Measurements from ENCODE around the gene C2CD2.

Gene C2CD2

DNA sequence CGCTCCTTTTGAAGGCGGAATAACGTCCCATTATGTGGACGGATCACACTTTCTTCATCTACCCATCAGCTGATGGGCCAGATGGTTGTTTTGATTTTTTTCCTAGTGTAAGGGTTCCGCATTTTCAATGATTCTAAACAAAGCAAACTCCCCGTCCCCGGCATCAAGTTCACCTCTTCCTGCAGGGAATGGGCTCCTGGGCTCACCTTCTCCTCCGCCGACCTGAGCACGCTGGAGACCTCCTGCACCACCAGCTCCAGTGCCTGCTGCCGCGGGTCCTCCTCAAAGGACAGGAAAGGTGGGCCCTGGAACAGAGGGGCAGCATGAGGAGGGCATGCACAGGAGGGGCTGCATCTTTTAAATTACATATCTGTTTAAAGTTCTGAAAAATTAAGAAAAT is 11.9 kb downstream of the C2CD2 start:
- TF ChIP-seq FOXP2 (optimal IDR thresholded peaks at IDR 0.05; ENCODE audit: borderline replicate concordance, extremely low read depth, extremely low read length, insufficient read depth) (no peak), SIN3A (IDR thresholded peaks at IDR 0.05; ENCODE audit: borderline replicate concordance, insufficient read depth, low read length) (no peak), TAF1 (IDR thresholded peaks at IDR 0.05; ENCODE audit: borderline replicate concordance, insufficient read depth, low read length) (no peak), POLR2AphosphoS5 (IDR thresholded peaks at IDR 0.05; ENCODE audit: low read depth, low read length) (no peak)
- TF ChIP-seq, protein P1, sequence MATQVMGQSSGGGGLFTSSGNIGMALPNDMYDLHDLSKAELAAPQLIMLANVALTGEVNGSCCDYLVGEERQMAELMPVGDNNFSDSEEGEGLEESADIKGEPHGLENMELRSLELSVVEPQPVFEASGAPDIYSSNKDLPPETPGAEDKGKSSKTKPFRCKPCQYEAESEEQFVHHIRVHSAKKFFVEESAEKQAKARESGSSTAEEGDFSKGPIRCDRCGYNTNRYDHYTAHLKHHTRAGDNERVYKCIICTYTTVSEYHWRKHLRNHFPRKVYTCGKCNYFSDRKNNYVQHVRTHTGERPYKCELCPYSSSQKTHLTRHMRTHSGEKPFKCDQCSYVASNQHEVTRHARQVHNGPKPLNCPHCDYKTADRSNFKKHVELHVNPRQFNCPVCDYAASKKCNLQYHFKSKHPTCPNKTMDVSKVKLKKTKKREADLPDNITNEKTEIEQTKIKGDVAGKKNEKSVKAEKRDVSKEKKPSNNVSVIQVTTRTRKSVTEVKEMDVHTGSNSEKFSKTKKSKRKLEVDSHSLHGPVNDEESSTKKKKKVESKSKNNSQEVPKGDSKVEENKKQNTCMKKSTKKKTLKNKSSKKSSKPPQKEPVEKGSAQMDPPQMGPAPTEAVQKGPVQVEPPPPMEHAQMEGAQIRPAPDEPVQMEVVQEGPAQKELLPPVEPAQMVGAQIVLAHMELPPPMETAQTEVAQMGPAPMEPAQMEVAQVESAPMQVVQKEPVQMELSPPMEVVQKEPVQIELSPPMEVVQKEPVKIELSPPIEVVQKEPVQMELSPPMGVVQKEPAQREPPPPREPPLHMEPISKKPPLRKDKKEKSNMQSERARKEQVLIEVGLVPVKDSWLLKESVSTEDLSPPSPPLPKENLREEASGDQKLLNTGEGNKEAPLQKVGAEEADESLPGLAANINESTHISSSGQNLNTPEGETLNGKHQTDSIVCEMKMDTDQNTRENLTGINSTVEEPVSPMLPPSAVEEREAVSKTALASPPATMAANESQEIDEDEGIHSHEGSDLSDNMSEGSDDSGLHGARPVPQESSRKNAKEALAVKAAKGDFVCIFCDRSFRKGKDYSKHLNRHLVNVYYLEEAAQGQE (IDR thresholded peaks at IDR 0.05; ENCODE audit: insufficient read depth in 1 of 2, low read depth in 2 of 2, low read length in 2 of 2): no peak

DNA sequence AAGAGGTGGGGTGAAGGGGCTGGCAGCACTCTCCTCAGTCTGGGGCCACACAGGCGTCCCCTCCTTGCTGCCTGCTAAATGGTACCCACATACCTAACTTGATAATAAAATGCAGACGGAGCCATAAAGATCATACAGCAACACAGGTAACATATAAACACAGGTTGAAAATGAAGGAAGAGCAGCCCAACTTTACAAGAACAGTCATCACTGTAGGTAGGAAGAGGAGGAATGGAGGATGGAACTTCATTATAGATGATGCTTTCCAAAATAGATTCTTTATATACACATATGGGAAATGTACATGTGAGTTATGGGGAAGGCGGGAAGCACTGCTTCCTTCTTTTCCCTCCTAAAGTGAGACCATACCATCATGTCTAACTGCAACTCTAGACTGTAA is 13.4 kb downstream of the C2CD2 start:
- TF ChIP-seq TAF1 (IDR thresholded peaks at IDR 0.05; ENCODE audit: borderline replicate concordance, insufficient read depth, low read length): no peak
- TF ChIP-seq POLR2AphosphoS5 (IDR thresholded peaks at IDR 0.05; ENCODE audit: low read depth, low read length): no peak
- TF ChIP-seq SIN3A (IDR thresholded peaks at IDR 0.05; ENCODE audit: borderline replicate concordance, insufficient read depth, low read length): no peak
- TF ChIP-seq, protein P1 (IDR thresholded peaks at IDR 0.05; ENCODE audit: insufficient read depth in 1 of 2, low read depth in 2 of 2, low read length in 2 of 2): no peak
- no peak for TF ChIP-seq FOXP2 (optimal IDR thresholded peaks at IDR 0.05; ENCODE audit: borderline replicate concordance, extremely low read depth, extremely low read length, insufficient read depth)

DNA sequence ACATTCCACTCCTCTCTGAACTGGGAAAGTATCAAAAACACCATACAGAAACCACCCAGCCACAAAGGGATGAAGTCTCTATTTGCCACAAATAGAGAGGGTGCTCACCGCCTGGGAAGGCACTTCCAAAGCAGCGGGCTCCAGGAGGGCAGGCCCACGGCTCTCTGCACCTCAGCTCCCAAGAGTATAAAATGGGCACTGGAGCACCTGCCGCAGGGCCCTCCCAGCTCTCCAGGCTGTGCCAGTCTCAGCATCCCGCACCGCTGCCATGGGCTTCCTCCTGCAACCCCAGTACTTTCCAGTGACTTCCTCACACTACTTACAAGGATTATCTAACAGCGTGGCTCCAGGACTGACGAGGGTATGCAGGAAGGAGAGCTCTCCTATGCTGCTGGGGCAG is 14.4 kb downstream of the C2CD2 start:
- no peak for TF ChIP-seq SIN3A (IDR thresholded peaks at IDR 0.05; ENCODE audit: borderline replicate concordance, insufficient read depth, low read length)
- TF ChIP-seq, protein P1 (IDR thresholded peaks at IDR 0.05; ENCODE audit: insufficient read depth in 1 of 2, low read depth in 2 of 2, low read length in 2 of 2): no peak
- TF ChIP-seq FOXP2 (optimal IDR thresholded peaks at IDR 0.05; ENCODE audit: borderline replicate concordance, extremely low read depth, extremely low read length, insufficient read depth): no peak
- no peak for TF ChIP-seq POLR2AphosphoS5 (IDR thresholded peaks at IDR 0.05; ENCODE audit: low read depth, low read length)
- no peak for TF ChIP-seq TAF1 (IDR thresholded peaks at IDR 0.05; ENCODE audit: borderline replicate concordance, insufficient read depth, low read length)

DNA sequence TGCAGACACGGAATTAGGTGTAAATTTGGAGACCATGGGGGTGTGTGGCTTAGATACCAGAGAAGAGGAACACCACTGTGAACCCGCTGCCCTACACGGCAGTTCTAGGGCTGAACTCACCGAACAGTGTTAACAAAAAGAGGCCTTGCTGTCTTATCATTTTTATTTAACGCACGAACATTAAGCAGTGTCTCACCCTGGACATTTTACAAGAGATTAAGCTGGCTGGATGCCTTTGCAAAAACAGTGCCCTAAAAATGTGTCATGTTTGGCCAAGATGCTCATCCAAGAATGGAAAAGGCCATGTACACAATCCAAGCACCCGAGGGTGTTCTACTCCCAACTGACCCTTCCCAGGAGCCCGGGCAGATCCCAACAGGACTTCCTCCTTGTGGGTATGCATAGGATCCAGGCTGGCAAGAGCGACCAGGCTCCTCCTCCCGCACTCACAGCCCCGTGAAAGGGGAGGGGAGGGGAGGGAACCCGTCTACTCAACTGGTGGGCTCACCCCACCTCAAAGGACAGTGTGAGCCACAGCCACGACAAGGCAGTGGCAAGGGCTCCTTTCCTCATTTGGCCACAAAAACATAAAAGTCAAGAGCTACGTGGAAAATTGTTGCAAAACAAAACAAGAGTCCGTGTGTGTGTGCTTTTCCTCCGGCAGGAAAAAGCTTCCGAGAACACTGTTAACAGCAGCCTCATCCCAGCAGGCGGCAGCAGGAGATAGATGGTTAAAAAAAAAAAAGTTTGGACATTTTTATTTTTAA is 20.3 kb downstream of the C2CD2 start:
- TF ChIP-seq POLR2AphosphoS5 (IDR thresholded peaks at IDR 0.05; ENCODE audit: low read depth, low read length) (no peak), TAF1 (IDR thresholded peaks at IDR 0.05; ENCODE audit: borderline replicate concordance, insufficient read depth, low read length) (no peak), SIN3A (IDR thresholded peaks at IDR 0.05; ENCODE audit: borderline replicate concordance, insufficient read depth, low read length) (no peak), FOXP2 (optimal IDR thresholded peaks at IDR 0.05; ENCODE audit: borderline replicate concordance, extremely low read depth, extremely low read length, insufficient read depth) (no peak)
- TF ChIP-seq, protein P1 (IDR thresholded peaks at IDR 0.05; ENCODE audit: insufficient read depth in 1 of 2, low read depth in 2 of 2, low read length in 2 of 2): no peak

All from PFSK-1 (cell line).